H54 (cell line): ENCODE results near the gene PDE4C.
"Not testable (repeated sequence)": the region's sequence is repeated elsewhere in the genome, so short reads cannot be mapped to it uniquely, and the experiment has no call there.

Experiments
- DNase-seq: peaks from one replicate; pipeline ENCODE4 v3.0.0; 2011; ENCODE audit warnings: low spot score, mixed read lengths; ENCODE audit not compliant: insufficient read length
- FAIRE-seq: peaks from 3 replicates; lab custom pipeline; 2011; peaks lifted over from hg19 to GRCh38; lab: Jason Lieb, UNC
- POLR2A ChIP-seq: IDR thresholded peaks from 2 replicates; pipeline ENCODE4 v1.6.1; 2011; ENCODE audit warnings: low read depth, mild to moderate bottlenecking, low read length

PDE4C gene

DNA sequence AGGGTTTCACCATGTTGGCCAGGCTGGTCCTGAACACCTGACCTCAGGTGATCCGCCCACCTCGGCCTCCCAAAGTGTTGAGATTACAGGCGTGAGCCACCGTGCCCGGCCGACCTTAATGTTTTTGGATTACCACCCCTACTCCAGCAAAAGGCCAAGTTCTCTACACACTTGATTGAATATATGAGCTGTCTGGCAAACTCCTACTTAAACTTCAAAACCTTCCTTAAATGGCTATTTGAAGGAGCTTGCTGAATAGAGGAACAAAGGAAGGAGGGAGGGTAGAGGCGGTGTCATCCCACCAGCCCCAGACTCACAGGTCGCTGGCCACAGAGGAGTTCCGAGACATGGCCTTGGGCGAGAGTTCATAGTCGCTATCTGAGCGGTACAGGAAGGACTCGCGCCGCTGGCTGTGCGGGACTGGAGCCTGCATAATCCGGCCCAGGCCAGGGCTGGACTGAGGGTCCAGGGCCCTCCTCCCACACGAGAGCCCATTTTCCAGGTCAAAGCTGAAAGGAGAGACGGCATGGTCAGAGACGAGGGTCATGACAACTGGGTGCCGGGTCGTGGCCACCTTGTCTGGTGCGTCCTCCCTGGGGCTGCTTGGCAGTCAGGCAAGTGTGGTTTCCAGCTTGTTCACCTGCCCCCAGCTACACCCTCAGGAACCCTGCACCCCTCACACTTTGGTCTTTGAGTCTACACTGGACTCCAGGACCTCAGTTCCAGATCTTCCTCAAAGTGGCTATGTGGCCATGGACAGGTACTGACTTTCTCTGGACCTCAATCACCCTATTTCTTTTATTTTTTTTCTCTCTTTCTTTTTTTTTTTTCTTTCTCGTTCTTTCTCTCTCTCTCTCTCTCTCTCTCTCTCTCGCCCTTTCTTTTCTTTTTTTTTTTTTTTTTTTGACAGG, 4.2 kb downstream of the PDE4C start:
- DNase-seq (no peak), FAIRE-seq (no peak)
- no peak for TF ChIP-seq POLR2A

DNA sequence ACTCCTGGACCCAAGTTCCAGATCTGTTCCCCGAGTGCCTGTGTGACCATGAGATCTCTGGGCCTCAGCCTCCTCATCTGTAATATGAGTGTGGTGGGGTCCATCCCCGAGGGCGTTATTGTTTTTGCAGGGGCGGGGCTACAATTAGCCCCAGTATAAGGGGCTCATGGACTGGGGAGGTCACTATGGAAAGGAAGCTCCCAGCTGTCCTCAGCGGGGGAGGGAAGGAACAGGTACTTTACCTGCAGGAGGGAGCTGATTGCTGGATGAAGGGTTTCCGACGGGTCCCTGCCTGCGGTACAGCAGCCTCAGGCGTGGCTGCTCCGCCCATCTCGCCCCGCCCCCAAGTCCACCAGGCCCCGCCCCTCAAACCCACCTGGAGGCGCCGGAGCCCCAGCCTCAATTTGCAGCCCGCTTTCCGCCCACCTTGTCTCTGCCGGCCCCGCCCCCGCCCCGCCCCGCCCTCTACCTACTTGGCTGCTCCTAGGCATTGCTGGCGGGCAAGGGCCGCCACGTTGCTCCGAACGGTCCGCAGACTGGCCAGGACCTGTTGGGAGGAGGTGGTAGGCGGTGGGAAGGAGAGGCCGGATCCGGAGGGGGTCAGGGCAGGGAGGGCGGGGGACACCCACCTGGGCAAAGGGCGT, 5.5 kb downstream of the PDE4C start:
- FAIRE-seq = no peak
- no peak for DNase-seq
- no peak for TF ChIP-seq POLR2A

DNA sequence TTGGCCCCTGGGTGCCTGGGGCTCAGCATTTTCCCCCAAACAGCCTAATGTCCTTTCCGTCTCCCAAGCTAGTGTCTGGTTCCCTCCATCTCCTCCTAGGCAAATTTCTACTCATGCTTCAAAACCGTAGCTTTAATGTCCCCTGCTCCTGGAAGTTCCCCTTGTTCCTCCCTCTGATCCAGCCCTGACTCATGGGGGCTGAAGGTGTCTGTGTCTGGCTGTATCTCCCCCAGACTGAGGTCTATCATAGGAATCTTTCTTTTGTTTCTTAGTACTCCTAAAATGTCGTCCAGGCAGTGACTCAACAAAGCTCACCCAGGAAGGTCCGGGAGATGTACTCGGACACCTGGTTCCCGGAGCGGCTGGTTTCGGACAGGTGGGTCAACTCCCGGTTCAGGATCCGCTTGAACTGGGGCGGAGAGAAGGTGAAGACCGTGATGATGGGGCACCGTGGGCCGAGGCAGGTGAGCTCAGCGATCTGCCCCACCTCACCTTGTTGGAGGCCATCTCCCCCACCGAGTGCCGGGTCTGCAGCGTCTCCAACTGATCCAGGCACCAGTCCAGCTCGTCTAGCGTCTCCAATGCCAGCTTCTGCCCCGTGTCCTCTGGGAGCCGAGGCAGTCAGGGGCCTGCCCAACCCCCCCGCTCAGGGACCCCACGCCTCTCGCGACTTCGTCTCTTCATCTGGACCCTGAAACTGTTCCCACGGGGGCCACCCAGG, 6.2 kb downstream of the PDE4C start:
- no peak for TF ChIP-seq POLR2A
- FAIRE-seq = no peak
- DNase-seq = no peak

DNA sequence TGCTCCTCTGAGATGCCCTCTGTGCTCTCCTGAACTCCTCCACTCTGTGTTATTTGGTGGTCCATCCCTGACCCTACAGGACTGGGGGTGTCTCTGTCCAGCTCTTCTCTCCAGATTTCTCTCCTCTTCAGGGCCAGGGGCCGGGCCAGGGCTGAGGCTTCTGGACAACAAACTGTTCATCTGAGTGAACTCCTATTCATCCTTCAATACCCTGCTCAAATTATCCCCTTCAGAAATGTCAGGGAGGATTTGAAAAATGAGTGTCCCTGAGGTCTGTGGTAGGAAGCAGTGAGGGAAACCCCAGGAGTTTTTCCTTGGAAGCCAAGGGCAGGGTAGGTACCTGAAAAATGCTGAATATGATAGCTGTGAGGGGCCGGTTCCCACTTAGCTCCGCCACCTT, 7.6 kb downstream of the PDE4C start:
- TF ChIP-seq POLR2A = no peak
- DNase-seq (no peak), FAIRE-seq (no peak)

DNA sequence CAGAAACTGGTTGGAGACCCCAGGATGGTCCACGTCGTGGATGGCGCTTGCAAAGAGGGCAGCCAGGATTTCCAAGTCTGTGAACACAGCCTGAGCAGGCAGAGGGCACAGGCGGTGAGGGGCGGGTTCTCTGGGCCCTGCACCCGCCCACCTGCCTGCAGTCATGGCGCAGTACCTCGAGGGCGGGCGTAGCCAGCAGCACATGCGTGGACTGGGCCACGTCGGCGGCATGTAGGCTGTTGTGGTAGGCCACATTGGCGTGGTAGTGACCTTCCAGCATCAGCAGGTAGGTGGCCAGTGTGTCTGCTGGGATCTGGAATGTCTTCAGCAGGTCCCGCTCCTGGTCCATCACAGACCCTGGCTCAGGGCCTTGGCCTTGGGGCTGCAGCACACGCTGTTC, 8.1 kb downstream of the PDE4C start:
- no peak for DNase-seq
- no peak for FAIRE-seq
- TF ChIP-seq POLR2A = no peak

DNA sequence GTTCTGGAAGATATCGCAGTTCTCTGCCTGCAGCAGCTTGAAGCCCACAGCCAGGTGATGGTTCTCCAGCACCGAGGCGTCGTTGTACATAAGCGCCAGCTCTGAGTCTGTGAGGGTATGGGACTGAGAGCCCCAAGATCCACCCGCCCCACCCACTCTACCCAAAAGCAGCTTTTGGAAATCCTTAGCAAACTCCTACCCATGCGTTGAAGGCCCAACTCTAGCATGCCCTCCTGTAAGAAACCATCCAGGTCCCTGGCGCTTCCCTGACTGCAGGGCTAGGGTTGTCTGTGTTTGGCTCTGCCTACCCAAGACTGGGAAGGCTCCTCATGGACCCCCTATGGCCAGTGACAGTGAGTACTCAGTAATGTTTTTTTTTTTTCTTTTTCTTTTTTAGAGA, 9.4 kb downstream of the PDE4C start:
- DNase-seq = no peak
- FAIRE-seq = no peak
- no peak for TF ChIP-seq POLR2A

DNA sequence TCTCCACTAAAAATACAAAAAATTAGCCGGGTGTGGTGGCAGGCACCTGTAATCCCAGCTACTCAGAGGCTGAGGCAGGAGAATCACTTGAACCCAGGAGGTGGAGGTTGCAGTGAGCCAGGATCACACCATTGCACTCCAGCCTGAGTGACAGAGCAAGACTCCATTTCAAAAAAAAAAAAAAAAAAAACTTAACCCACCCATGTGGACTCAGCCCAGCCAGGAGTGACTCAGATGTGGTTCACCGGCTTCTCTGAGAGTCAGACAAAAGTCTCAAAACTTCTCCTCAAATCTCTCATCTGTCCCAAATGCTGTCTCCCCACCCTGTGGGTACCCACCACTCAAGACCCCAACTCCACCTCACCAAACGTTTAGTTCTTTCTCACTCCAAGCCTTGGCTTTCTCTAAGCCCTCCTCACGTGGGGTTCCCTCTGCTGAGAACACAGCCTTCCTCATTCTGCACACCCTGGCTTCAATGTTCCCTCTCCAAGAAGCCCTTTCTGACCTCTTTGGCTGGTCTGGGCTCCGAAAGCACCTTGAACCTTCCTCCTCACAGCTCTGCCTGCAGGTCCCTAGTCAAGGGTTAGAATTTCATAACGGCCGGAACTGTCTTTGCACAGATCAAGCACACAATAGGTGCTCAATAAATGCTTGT, 11.3 kb downstream of the PDE4C start:
- TF ChIP-seq POLR2A = no peak
- FAIRE-seq (no peak), DNase-seq (no peak)

DNA sequence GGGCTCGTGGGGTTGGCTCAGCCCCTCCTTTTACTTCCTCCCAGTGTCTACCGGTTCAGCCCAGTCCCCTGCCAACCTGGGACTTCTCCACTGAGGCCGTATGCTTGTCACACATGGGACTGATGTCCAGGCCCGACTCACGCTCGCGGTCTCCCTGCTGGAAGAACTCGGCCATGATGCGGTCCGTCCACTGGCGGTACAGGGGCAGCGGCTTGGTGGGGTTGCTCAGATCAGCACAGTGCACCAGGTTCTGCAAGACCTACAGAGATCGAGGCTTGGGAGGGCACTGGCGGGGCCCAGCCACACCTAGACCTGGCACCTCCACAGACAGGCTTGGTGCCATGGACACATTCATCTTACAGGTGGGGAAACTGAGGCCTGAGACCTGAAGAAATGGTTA, 14.6 kb downstream of the PDE4C start:
- TF ChIP-seq POLR2A = no peak
- no peak for FAIRE-seq
- DNase-seq = no peak

DNA sequence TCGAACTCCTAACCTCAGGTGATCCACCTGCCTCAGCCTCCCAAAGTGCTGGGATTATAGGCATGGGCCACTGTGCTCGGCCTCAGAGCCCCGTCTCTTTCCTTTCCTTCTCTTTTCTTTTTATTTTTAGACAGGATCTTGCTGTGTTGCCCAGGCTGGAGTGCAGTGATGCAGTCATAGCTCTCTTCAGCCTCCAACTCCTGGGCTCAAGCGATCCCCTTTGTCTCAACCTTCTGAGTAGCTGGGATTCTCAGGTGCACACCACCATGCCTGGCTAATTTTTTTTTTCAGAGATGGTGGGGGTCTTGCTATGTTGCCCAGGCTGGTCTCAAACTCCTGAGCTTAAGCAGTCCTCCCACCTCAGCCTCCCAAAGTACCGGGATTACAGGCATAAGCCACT, 16.3 kb downstream of the PDE4C start:
- not testable (repeated sequence) for DNase-seq

DNA sequence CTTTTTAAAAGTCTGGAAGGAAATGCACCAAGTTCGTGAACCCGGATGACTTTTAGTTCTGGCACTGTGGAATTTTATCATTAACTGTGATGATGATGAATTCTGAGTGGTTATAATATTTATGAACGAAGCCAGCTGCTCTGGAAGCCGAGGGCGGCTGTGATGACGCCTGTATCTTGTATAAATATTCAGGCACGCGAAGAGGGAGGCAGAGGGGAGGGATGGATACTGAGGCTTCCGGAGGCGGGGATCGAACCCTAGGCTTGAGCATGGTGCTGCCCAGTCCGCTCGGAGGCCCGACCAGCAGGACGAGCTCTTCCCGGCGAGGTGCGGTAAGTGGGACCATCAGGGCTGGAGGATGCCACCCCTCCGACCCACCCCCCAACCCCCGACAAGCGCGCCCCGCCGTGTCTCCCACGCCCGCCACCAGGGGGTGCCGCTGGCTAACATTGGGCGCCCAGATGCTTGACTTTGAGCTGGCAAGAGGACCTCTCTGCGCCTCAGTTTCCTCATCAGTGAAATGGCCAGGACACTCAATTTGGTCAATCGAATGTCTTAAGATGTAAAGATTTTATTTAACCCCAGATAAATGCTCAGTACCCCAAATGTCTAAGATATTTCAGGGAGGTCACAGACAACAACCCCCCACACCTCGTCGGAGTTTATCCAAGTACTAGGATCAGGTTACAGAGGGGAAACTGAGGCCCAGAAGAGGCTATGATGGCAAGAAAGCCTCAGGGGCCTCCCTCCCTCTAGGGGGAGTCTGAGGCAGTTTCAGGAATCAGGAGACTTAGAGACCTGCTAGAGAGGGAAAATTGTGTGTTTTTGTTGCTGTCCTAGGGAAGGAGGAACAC, 17.9 kb downstream of the PDE4C start:
- no peak for TF ChIP-seq POLR2A

More for the DNA sequence above, 16.3 kb downstream of the PDE4C start:
- FAIRE-seq = not testable (repeated sequence)

DNA sequence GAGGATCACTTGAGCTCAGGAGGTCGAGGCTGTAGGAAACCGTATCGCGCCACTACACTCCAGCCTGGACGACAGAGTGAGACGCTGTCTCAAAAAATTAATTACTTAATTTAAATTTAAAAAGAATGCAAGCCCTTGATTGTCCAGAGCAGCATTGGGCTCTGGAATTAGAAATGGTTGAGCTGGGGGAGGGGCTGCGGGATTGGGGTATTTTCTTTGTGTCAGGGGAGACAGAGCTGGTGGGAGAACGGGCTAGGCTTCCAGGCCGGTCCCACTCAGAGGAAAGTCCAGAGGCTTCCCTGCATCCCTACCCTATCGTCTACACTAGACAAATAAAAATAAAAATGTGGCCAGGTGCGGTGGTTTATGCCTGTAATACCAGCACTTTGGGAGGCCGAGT, 20.2 kb downstream of the PDE4C start:
- no peak for TF ChIP-seq POLR2A
- no peak for FAIRE-seq
- no peak for DNase-seq

More for the DNA sequence above, 17.9 kb downstream of the PDE4C start:
- DNase-seq (no peak), FAIRE-seq (no peak)

DNA sequence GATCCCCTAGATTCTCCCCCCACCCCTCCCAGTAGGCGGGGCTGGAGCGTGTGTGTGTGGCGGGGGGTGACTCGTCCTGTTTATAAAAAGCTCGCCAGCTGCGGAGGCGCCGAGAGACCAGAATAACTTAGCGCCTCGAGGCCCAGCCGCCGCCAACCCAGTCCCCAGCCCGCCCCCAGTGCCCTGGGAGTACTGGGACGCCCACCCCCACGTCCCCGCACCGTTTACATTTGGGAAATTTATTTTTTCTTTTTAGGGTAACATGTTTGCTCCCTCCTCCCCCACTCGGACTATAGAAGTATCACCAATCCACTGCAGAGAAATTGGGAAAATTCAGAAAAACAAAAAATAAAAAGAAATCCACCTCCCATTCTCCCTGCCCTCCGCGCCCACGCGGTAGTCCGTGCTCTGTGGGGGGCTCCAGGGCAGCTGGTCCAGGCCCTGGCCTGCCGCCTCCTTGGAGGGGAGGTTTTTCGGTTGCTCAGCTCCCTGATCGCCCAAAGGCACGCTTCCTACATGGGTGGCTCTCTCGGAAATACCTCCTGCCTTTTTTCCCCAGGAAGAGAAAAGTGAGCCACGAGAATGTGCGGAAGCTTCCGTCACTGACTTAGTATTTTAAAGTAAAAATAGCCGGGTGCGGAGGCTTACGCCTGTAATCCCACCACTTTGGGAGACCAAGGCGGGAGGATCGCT, 20.9 kb downstream of the PDE4C start:
- FAIRE-seq = no peak
- peak; percentile 61 for DNase-seq
- no peak for TF ChIP-seq POLR2A
